Measurements from ENCODE around the gene FABP6.

Gene FABP6

GRCh38 chr5:160262151-160263074, 33.1 kb downstream of the FABP6 start:
- no peak overlapping the region for H3K4me3 ChIP-seq (ENCODE audit: low read length)

DNA sequence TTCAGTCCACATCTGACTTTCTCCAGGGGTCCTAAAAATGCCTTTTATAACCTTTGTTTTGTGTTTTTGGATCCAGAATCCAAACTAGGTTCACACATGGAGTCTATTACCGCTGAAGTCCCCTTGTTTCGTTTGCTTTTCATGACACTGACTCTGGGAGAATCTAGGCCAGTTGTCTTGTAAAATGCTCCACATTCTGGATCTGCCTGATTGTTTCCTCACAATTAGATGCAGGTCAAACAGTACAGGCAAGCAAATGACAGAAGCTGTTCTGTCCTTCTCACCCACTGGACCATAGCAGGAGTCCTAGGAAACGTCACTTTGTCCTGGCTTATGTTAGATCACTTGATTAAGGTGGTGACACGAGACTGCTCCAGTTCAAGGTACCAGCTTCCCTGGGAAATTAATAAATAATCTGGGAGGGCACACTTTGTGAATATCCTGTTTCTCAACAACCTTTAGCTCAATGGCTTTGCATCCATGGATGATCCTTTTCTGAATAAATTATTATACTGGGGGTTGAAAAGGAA, 34.1 kb downstream of the FABP6 start:
- no peak for DNase-seq (ENCODE audit: low read depth, low spot score)
- no CpG with 5 or more reads among the region's 4 CpGs for WGBS (ENCODE audit: insufficient coverage, insufficient read length)
- no peak overlapping the region for H3K4me3 ChIP-seq (ENCODE audit: low read length)
- no peaks in the 10 kb centered on the region for H3K9me3 ChIP-seq (ENCODE audit: control insufficient read depth, insufficient read depth, low read length)
- H3K27me3 ChIP-seq (ENCODE audit: control insufficient read depth, insufficient read depth, low read length): no peaks in the 10 kb centered on the region
- H3K36me3 ChIP-seq (ENCODE audit: control insufficient read depth, insufficient read depth, low read length): 0 out of 2 replicates have a peak, but pooled peaks cover 5% of the 10 kb centered on the region
- H3K27ac ChIP-seq (ENCODE audit: low read length): no peak overlapping the region
- peaks cover 10% of the 10 kb centered on the region for H3K4me1 ChIP-seq (ENCODE audit: control insufficient read depth, insufficient read depth, low read length)

More at GRCh38 chr5:160262151-160263074, 33.1 kb downstream of the FABP6 start:
- H3K4me1 ChIP-seq (ENCODE audit: control insufficient read depth, insufficient read depth, low read length): peaks cover 10% of the 10 kb centered on the region
- no peaks in the 10 kb centered on the region for H3K9me3 ChIP-seq (ENCODE audit: control insufficient read depth, insufficient read depth, low read length)
- H3K27me3 ChIP-seq (ENCODE audit: control insufficient read depth, insufficient read depth, low read length): no peaks in the 10 kb centered on the region
- no CpG with 5 or more reads among the region's 16 CpGs for WGBS (ENCODE audit: insufficient coverage, insufficient read length)
- no peak overlapping the region for H3K27ac ChIP-seq (ENCODE audit: low read length)
- DNase-seq (ENCODE audit: low read depth, low spot score): no peak
- H3K36me3 ChIP-seq (ENCODE audit: control insufficient read depth, insufficient read depth, low read length): 0 out of 2 replicates have a peak, but pooled peaks cover 2% of the 10 kb centered on the region

GRCh38 chr5:160266044-160266443, 36.7 kb downstream of the FABP6 start:
- no peaks in the 10 kb centered on the region for H3K9me3 ChIP-seq (ENCODE audit: control insufficient read depth, insufficient read depth, low read length)
- H3K36me3 ChIP-seq (ENCODE audit: control insufficient read depth, insufficient read depth, low read length): 0 out of 2 replicates have a peak, but pooled peaks cover 2% of the 10 kb centered on the region
- DNase-seq (ENCODE audit: low read depth, low spot score): no peak
- H3K27ac ChIP-seq (ENCODE audit: low read length): no peak overlapping the region
- no CpG with 5 or more reads among the region's 5 CpGs for WGBS (ENCODE audit: insufficient coverage, insufficient read length)
- no peak overlapping the region for H3K4me3 ChIP-seq (ENCODE audit: low read length)
- peaks cover 9% of the 10 kb centered on the region for H3K4me1 ChIP-seq (ENCODE audit: control insufficient read depth, insufficient read depth, low read length)
- no peaks in the 10 kb centered on the region for H3K27me3 ChIP-seq (ENCODE audit: control insufficient read depth, insufficient read depth, low read length)

DNA sequence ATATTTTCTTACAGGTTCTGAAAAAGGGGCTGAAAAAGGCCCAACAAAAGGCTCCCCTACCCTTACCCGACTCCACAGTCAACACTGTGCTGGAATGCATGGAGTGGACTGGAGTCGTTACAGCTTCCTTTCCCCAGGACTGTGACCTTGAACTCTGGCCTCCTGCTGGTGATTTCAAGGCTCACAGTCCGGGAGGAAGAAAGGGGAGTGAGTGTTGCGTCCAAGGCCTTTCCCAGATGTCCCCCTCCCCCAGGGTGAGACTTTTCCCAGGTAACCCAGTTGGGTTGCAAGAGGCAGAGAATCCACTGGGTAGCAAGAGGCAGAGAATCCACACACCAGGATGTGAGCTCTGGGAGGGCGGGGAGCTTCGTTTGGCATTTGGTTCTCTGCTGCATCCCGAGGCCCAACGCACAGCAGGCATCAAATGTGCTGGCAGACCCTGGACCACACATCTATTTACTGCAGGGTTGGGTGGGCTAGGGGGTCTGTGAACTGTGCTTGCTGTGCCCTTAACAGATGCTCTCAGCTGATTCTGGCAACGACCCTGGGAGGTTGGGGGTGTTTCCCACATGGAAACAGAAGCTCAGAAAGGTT, 37.5 kb downstream of the FABP6 start:
- Histone ChIP-seq H3K4me3 (ENCODE audit: low read length) (no peak overlapping the region), H3K36me3 (ENCODE audit: control insufficient read depth, insufficient read depth, low read length) (0 out of 2 replicates have a peak, but pooled peaks cover 2% of the 10 kb centered on the region), H3K4me1 (ENCODE audit: control insufficient read depth, insufficient read depth, low read length) (peaks cover 8% of the 10 kb centered on the region), H3K27me3 (ENCODE audit: control insufficient read depth, insufficient read depth, low read length) (no peaks in the 10 kb centered on the region), H3K9me3 (ENCODE audit: control insufficient read depth, insufficient read depth, low read length) (no peaks in the 10 kb centered on the region), H3K27ac (ENCODE audit: low read length) (no peak overlapping the region)
- DNase-seq (ENCODE audit: low read depth, low spot score): no peak
- WGBS (ENCODE audit: insufficient coverage, insufficient read length): no CpG with 5 or more reads among the region's 9 CpGs

GRCh38 chr5:160268121-160268520, 38.8 kb downstream of the FABP6 start:
- no CpG with 5 or more reads among the region's 5 CpGs for WGBS (ENCODE audit: insufficient coverage, insufficient read length)
- H3K27me3 ChIP-seq (ENCODE audit: control insufficient read depth, insufficient read depth, low read length): no peaks in the 10 kb centered on the region
- DNase-seq (ENCODE audit: low read depth, low spot score): no peak
- no peak overlapping the region for H3K4me3 ChIP-seq (ENCODE audit: low read length)
- H3K27ac ChIP-seq (ENCODE audit: low read length): no peak overlapping the region
- no peaks in the 10 kb centered on the region for H3K9me3 ChIP-seq (ENCODE audit: control insufficient read depth, insufficient read depth, low read length)
- 0 out of 2 replicates have a peak, but pooled peaks cover 2% of the 10 kb centered on the region for H3K36me3 ChIP-seq (ENCODE audit: control insufficient read depth, insufficient read depth, low read length)
- peaks cover 8% of the 10 kb centered on the region for H3K4me1 ChIP-seq (ENCODE audit: control insufficient read depth, insufficient read depth, low read length)

- no peak overlapping the region for H3K27ac ChIP-seq (ENCODE audit: low read length)
- H3K4me1 ChIP-seq (ENCODE audit: control insufficient read depth, insufficient read depth, low read length): peaks cover 8% of the 10 kb centered on the region
- no peaks in the 10 kb centered on the region for H3K27me3 ChIP-seq (ENCODE audit: control insufficient read depth, insufficient read depth, low read length)
- no peaks in the 10 kb centered on the region for H3K9me3 ChIP-seq (ENCODE audit: control insufficient read depth, insufficient read depth, low read length)
- no CpG with 5 or more reads among the region's 10 CpGs for WGBS (ENCODE audit: insufficient coverage, insufficient read length)
- DNase-seq (ENCODE audit: low read depth, low spot score): no peak
- H3K4me3 ChIP-seq (ENCODE audit: low read length): no peak overlapping the region
- H3K36me3 ChIP-seq (ENCODE audit: control insufficient read depth, insufficient read depth, low read length): 0 out of 2 replicates have a peak, but pooled peaks cover 2% of the 10 kb centered on the region
Measured at GRCh38 chr5:160269017-160269416, 39.7 kb downstream of the FABP6 start.

- no peak for DNase-seq (ENCODE audit: low read depth, low spot score)
- Histone ChIP-seq H3K27me3 (ENCODE audit: control insufficient read depth, insufficient read depth, low read length) (no peaks in the 10 kb centered on the region), H3K36me3 (ENCODE audit: control insufficient read depth, insufficient read depth, low read length) (0 out of 2 replicates have a peak, but pooled peaks cover 2% of the 10 kb centered on the region), H3K9me3 (ENCODE audit: control insufficient read depth, insufficient read depth, low read length) (no peaks in the 10 kb centered on the region), H3K4me1 (ENCODE audit: control insufficient read depth, insufficient read depth, low read length) (peaks cover 8% of the 10 kb centered on the region), H3K27ac (ENCODE audit: low read length) (no peak overlapping the region), H3K4me3 (ENCODE audit: low read length) (no peak overlapping the region)
- no CpG with 5 or more reads among the region's 4 CpGs for WGBS (ENCODE audit: insufficient coverage, insufficient read length)
Measured at GRCh38 chr5:160270704-160271103, 41.4 kb downstream of the FABP6 start.

GRCh38 chr5:160271396-160271795, 42.1 kb downstream of the FABP6 start:
- Histone ChIP-seq H3K27me3 (ENCODE audit: control insufficient read depth, insufficient read depth, low read length) (no peaks in the 10 kb centered on the region), H3K9me3 (ENCODE audit: control insufficient read depth, insufficient read depth, low read length) (no peaks in the 10 kb centered on the region), H3K36me3 (ENCODE audit: control insufficient read depth, insufficient read depth, low read length) (0 out of 2 replicates have a peak, but pooled peaks cover 2% of the 10 kb centered on the region), H3K4me3 (ENCODE audit: low read length) (no peak overlapping the region), H3K27ac (ENCODE audit: low read length) (no peak overlapping the region), H3K4me1 (ENCODE audit: control insufficient read depth, insufficient read depth, low read length) (peaks cover 6% of the 10 kb centered on the region)
- no peak for DNase-seq (ENCODE audit: low read depth, low spot score)
- WGBS (ENCODE audit: insufficient coverage, insufficient read length): no CpG with 5 or more reads among the region's 8 CpGs

DNA sequence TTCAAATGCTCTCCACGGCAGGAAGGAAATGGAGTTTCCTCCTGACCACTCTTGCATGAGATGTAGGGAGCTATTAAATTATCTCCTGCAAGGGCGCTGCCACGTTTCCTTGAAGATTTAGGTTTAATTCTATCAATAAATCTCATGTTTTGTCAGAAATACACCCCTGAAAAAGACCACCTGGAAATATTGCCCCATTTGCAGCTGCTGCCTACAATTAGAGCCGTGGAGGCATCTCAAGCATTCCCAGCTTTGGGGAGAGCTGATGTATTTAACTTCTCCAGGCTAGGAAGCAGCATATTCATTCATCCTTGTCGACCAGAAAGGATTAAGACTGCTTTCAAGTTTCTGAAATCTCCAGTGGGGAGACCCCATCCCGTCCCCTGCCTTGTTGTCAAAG, 42.5 kb downstream of the FABP6 start:
- 0 out of 2 replicates have a peak, but pooled peaks cover 2% of the 10 kb centered on the region for H3K36me3 ChIP-seq (ENCODE audit: control insufficient read depth, insufficient read depth, low read length)
- no peaks in the 10 kb centered on the region for H3K27me3 ChIP-seq (ENCODE audit: control insufficient read depth, insufficient read depth, low read length)
- peaks cover 5% of the 10 kb centered on the region for H3K4me1 ChIP-seq (ENCODE audit: control insufficient read depth, insufficient read depth, low read length)
- no peaks in the 10 kb centered on the region for H3K9me3 ChIP-seq (ENCODE audit: control insufficient read depth, insufficient read depth, low read length)
- DNase-seq (ENCODE audit: low read depth, low spot score): no peak
- WGBS (ENCODE audit: insufficient coverage, insufficient read length): no CpG with 5 or more reads among the region's 6 CpGs
- H3K4me3 ChIP-seq (ENCODE audit: low read length): no peak overlapping the region
- H3K27ac ChIP-seq (ENCODE audit: low read length): no peak overlapping the region

GRCh38 chr5:160272264-160272663, 43.0 kb downstream of the FABP6 start:
- Histone ChIP-seq H3K4me1 (ENCODE audit: control insufficient read depth, insufficient read depth, low read length) (peaks cover 2% of the 10 kb centered on the region; the same call in 1 of the 2 replicates), H3K27me3 (ENCODE audit: control insufficient read depth, insufficient read depth, low read length) (no peaks in the 10 kb centered on the region), H3K4me3 (ENCODE audit: low read length) (no peak overlapping the region), H3K36me3 (ENCODE audit: control insufficient read depth, insufficient read depth, low read length) (0 out of 2 replicates have a peak, but pooled peaks cover 2% of the 10 kb centered on the region), H3K9me3 (ENCODE audit: control insufficient read depth, insufficient read depth, low read length) (no peaks in the 10 kb centered on the region), H3K27ac (ENCODE audit: low read length) (no peak overlapping the region)
- no peak for DNase-seq (ENCODE audit: low read depth, low spot score)
- no CpG with 5 or more reads among the region's 3 CpGs for WGBS (ENCODE audit: insufficient coverage, insufficient read length)

All from iPS DF 6.9 (cell line).